H1 (cell line): ENCODE data around the gene EIF2B2.

Experiments
- MAFK ChIP-seq: IDR thresholded peaks from 2 replicates; pipeline ENCODE4 v1.6.1; 2012; ENCODE audit warnings: low read depth, mild to moderate bottlenecking, improper control_type of control experiment, low read length
- POLR2A ChIP-seq, 2 experiments: IDR thresholded peaks; 1 replicate in 1 of 2; 2 replicates in 1 of 2; pipeline ENCODE4 v1.6.1; 2011; ENCODE audit warnings: low read depth in 2 of 2, low read length in 2 of 2, mild to moderate bottlenecking in 2 of 2; ENCODE audit errors: control extremely low read depth in 1 of 2
- POLR2AphosphoS5 ChIP-seq: IDR thresholded peaks from 2 replicates; pipeline ENCODE4 v1.6.1; 2011; ENCODE audit warnings: low read depth, low read length
- RNF2 ChIP-seq: fragments of 200-900, 300-1000 bp; sonication (generic); IDR thresholded peaks from 2 replicates; pipeline ENCODE4 v1.7.1; 2016; ENCODE audit warnings: borderline replicate concordance, low read depth, mild to moderate bottlenecking, antibody characterized with exemption, low read length; ENCODE audit not compliant: poor library complexity, severe bottlenecking; ENCODE audit errors: missing control alignments
- SIRT6 ChIP-seq: IDR thresholded peaks from one replicate; pipeline ENCODE4 v1.7.1; 2012; ENCODE audit warnings: low read length, inconsistent platforms
- SP1 ChIP-seq: IDR thresholded peaks from 2 replicates; pipeline ENCODE4 v1.6.1; 2011; ENCODE audit warnings: low read depth, low read length
- TF ChIP-seq, protein P1 (sequence below), 3 experiments: IDR thresholded peaks; 1 replicate in 2 of 3; 2 replicates in 1 of 3; pipeline versions ENCODE4 v1.5.1 to v1.6.1; 2011; ENCODE audit warnings: low read length in 3 of 3, mild to moderate bottlenecking in 3 of 3, inconsistent platforms in 2 of 3, low read depth in 1 of 3, moderate library complexity in 1 of 3; ENCODE audit not compliant: insufficient read depth in 1 of 3; ENCODE audit errors: control extremely low read depth in 1 of 3
- TF ChIP-seq, protein P2 (sequence below): IDR thresholded peaks from 2 replicates; pipeline ENCODE4 v1.6.1; 2011; ENCODE audit warnings: low read depth, mild to moderate bottlenecking, low read length; ENCODE audit not compliant: insufficient read depth

GRCh38 chr14:75054421-75054820 lies 51.7 kb downstream of the EIF2B2 start:
- TF ChIP-seq POLR2AphosphoS5 (no peak), MAFK (no peak), SP1 (no peak), RNF2 (no peak), SIRT6 (no peak), POLR2A (IDR thresholded peaks at IDR 0.05; ENCODE audit: control extremely low read depth in 1 of 2, low read depth in 2 of 2, low read length in 2 of 2) (no peak)
- TF ChIP-seq, protein P1, sequence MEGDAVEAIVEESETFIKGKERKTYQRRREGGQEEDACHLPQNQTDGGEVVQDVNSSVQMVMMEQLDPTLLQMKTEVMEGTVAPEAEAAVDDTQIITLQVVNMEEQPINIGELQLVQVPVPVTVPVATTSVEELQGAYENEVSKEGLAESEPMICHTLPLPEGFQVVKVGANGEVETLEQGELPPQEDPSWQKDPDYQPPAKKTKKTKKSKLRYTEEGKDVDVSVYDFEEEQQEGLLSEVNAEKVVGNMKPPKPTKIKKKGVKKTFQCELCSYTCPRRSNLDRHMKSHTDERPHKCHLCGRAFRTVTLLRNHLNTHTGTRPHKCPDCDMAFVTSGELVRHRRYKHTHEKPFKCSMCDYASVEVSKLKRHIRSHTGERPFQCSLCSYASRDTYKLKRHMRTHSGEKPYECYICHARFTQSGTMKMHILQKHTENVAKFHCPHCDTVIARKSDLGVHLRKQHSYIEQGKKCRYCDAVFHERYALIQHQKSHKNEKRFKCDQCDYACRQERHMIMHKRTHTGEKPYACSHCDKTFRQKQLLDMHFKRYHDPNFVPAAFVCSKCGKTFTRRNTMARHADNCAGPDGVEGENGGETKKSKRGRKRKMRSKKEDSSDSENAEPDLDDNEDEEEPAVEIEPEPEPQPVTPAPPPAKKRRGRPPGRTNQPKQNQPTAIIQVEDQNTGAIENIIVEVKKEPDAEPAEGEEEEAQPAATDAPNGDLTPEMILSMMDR (IDR thresholded peaks at IDR 0.05; ENCODE audit: control extremely low read depth in 1 of 3, insufficient read depth in 1 of 3, low read depth in 1 of 3, low read length in 3 of 3) = no peak
- TF ChIP-seq, protein P2, sequence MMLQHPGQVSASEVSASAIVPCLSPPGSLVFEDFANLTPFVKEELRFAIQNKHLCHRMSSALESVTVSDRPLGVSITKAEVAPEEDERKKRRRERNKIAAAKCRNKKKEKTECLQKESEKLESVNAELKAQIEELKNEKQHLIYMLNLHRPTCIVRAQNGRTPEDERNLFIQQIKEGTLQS = no peak
